ENCODE data around the gene ABCF2.

DNA sequence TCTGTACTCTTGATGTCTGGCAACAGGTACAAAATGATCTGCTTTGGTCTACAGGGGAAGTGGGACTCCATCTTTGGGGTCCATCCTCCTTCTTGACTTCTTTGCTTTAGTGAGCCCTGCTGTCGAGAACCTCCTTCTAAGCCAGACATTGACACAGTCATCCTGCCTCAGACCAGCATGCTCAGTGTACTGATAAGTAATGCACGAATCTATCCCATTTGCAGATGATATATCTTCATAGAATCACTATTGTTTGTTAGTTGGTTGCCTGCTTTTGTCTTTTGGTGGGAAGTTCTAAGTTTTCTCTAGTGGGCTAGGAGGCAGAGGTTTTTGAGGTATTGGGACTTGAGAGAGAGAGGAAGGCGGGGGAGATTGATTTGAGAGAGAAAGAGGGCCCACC is 25.7 kb downstream of the ABCF2 start:
- TF ChIP-seq, protein P1, sequence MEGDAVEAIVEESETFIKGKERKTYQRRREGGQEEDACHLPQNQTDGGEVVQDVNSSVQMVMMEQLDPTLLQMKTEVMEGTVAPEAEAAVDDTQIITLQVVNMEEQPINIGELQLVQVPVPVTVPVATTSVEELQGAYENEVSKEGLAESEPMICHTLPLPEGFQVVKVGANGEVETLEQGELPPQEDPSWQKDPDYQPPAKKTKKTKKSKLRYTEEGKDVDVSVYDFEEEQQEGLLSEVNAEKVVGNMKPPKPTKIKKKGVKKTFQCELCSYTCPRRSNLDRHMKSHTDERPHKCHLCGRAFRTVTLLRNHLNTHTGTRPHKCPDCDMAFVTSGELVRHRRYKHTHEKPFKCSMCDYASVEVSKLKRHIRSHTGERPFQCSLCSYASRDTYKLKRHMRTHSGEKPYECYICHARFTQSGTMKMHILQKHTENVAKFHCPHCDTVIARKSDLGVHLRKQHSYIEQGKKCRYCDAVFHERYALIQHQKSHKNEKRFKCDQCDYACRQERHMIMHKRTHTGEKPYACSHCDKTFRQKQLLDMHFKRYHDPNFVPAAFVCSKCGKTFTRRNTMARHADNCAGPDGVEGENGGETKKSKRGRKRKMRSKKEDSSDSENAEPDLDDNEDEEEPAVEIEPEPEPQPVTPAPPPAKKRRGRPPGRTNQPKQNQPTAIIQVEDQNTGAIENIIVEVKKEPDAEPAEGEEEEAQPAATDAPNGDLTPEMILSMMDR (IDR thresholded peaks at IDR 0.05), result no peak
- no peak for TF ChIP-seq EZH2 (IDR thresholded peaks at IDR 0.05; ENCODE audit: borderline replicate concordance, insufficient read depth, low read depth, low read length, poor library complexity, severe bottlenecking)
